ENCODE results near the gene FAM124A.
"Not testable (repeated sequence)": the region's sequence is repeated elsewhere in the genome, so short reads cannot be mapped to it uniquely, and the experiment has no call there.

The FAM124A gene

DNA sequence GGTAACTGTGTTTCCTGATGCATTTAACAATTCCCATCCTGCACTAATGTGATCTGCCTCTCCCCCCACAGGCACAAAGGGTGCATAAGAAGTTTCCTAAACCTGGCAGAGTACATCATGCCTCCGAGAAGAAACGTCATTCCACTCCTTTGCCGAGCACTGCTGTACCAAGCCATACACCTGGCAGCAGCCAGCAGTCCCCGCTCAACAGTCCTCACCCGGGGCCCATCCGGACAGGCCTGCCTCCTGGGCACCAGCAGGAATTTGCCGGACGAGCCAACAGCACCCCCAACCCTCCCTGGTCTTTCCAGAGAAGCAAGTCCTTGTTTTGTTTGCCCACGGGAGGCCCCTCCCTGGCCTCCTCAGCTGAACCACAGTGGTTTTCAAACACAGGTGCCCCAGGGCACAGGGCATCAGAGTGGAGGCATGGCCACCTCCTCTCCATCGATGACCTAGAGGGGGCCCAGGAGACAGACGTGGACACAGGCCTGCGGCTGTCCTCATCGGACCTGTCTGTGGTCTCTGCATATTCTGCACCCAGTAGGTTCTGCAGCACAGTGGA is 58.3 kb downstream of the FAM124A start:
- H2AFZ ChIP-seq (ENCODE audit: low read depth, low read length) = no peak overlapping the region
- TF ChIP-seq CTCF (IDR thresholded peaks at IDR 0.05; ENCODE audit: low read depth, low read length) (no peak), EZH2phosphoT487 (IDR thresholded peaks at IDR 0.05; ENCODE audit: low read depth) (no peak)
- no peak overlapping the region for H3K9ac ChIP-seq (ENCODE audit: low read length)
- H3K4me1 ChIP-seq (ENCODE audit: low read length) = peaks cover 7% of the 10 kb centered on the region
- no peak overlapping the region for H3K27ac ChIP-seq (ENCODE audit: low read length)
- H3K27me3 ChIP-seq (ENCODE audit: low read depth, low read length) = no peaks in the 10 kb centered on the region
- no peaks in the 10 kb centered on the region for H3K9me3 ChIP-seq (ENCODE audit: insufficient read depth, low read length)
- no peaks in the 10 kb centered on the region for H3K36me3 ChIP-seq (replicated peaks; ENCODE audit: low read depth, low read length)
- H3K4me3 ChIP-seq (ENCODE audit: low read length) = no peak overlapping the region
- no peak overlapping the region for H3K4me2 ChIP-seq (ENCODE audit: low read length)
- H4K20me1 ChIP-seq (ENCODE audit: insufficient read depth, low read length) = no peaks in the 10 kb centered on the region
- no peaks in the 10 kb centered on the region for H3K79me2 ChIP-seq (ENCODE audit: low read length)

DNA sequence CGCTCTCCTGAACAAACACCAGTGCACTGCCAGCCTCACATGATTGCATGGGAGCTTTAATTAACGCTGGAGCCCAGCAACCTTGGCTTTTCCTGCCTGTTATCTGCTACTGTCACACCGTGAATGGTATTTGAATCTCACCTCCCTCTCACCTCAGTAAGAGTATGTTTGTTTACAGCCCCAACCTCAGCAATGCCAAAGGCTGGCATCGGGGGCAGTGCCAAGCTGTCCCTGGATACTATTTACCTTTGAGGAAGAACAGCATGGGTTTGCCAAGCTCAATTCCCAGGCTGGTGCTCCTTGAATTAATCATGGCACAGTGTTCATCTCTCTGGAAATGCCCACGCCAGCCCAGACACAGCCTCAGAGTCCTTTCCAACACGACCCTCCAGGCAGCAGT is 60.1 kb downstream of the FAM124A start:
- no peak overlapping the region for H3K4me3 ChIP-seq (ENCODE audit: low read length)
- no peak overlapping the region for H2AFZ ChIP-seq (ENCODE audit: low read depth, low read length)
- H4K20me1 ChIP-seq (ENCODE audit: insufficient read depth, low read length) = no peaks in the 10 kb centered on the region
- no peak overlapping the region for H3K9ac ChIP-seq (ENCODE audit: low read length)
- H3K4me1 ChIP-seq (ENCODE audit: low read length) = no peaks in the 10 kb centered on the region
- no peak overlapping the region for H3K4me2 ChIP-seq (ENCODE audit: low read length)
- H3K36me3 ChIP-seq (replicated peaks; ENCODE audit: low read depth, low read length) = no peaks in the 10 kb centered on the region
- H3K27ac ChIP-seq (ENCODE audit: low read length) = no peak overlapping the region
- no peaks in the 10 kb centered on the region for H3K9me3 ChIP-seq (ENCODE audit: insufficient read depth, low read length)
- TF ChIP-seq CTCF (IDR thresholded peaks at IDR 0.05; ENCODE audit: low read depth, low read length) = no peak
- TF ChIP-seq EZH2phosphoT487 (IDR thresholded peaks at IDR 0.05; ENCODE audit: low read depth) = no peak
- H3K79me2 ChIP-seq (ENCODE audit: low read length) = no peaks in the 10 kb centered on the region
- H3K27me3 ChIP-seq (ENCODE audit: low read depth, low read length) = no peaks in the 10 kb centered on the region

DNA sequence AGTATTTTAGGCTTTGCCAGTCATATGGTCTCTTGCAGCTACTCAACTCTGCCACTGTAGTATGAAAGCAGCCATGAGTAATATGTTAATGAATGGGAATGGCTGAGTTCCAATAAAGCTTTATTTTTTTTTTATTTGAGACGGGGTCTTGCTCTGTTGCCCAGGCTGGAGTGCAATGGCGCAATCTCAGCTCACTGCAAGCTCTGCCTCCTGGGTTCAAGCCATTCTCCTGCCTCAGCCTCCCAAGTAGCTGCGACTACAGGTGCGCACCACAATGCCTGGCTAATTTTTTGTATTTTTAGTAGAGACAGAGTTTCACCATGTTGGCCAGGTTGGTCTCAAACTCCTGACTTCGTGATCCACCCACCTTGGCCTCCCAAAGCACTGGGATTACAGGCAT is 60.7 kb downstream of the FAM124A start:
- not testable (repeated sequence) for H3K4me1 ChIP-seq (ENCODE audit: low read length); H2AFZ ChIP-seq (ENCODE audit: low read depth, low read length); H3K9me3 ChIP-seq (ENCODE audit: insufficient read depth, low read length); H3K27ac ChIP-seq (ENCODE audit: low read length); H4K20me1 ChIP-seq (ENCODE audit: insufficient read depth, low read length); H3K27me3 ChIP-seq (ENCODE audit: low read depth, low read length); H3K9ac ChIP-seq (ENCODE audit: low read length); H3K4me3 ChIP-seq (ENCODE audit: low read length); H3K79me2 ChIP-seq (ENCODE audit: low read length); H3K4me2 ChIP-seq (ENCODE audit: low read length); H3K36me3 ChIP-seq (replicated peaks; ENCODE audit: low read depth, low read length)

DNA sequence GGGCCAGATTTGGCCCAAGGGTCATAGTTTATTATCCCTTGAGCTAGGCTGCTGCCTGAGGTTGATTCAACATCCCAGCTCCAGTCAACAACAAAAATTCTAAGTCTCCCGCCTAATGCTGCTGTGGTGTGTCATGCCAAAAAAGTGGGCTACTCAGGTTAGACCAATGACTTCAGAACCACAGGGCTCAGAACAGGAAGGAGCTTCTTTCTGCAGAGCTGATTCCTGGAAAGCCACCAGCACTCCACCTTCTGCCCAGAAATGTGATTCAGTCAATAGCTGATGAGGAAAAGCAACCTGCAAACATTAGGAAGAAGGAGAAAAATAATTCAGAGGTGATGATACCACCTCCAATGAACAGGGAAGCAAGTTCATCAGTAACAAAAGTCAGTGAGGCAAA is 61.2 kb downstream of the FAM124A start:
- no peaks in the 10 kb centered on the region for H3K27me3 ChIP-seq (ENCODE audit: low read depth, low read length)
- H3K9me3 ChIP-seq (ENCODE audit: insufficient read depth, low read length) = no peaks in the 10 kb centered on the region
- H4K20me1 ChIP-seq (ENCODE audit: insufficient read depth, low read length) = no peaks in the 10 kb centered on the region
- H3K9ac ChIP-seq (ENCODE audit: low read length) = no peak overlapping the region
- no peaks in the 10 kb centered on the region for H3K79me2 ChIP-seq (ENCODE audit: low read length)
- TF ChIP-seq CTCF (IDR thresholded peaks at IDR 0.05; ENCODE audit: low read depth, low read length) = no peak
- no peaks in the 10 kb centered on the region for H3K4me1 ChIP-seq (ENCODE audit: low read length)
- H3K27ac ChIP-seq (ENCODE audit: low read length) = no peak overlapping the region
- H2AFZ ChIP-seq (ENCODE audit: low read depth, low read length) = no peak overlapping the region
- no peaks in the 10 kb centered on the region for H3K36me3 ChIP-seq (replicated peaks; ENCODE audit: low read depth, low read length)
- no peak overlapping the region for H3K4me2 ChIP-seq (ENCODE audit: low read length)
- H3K4me3 ChIP-seq (ENCODE audit: low read length) = no peak overlapping the region

GRCh38 chr13:51284339-51284738 is 62.1 kb downstream of the FAM124A start:
- Histone ChIP-seq H3K4me1 (ENCODE audit: low read length) (no peaks in the 10 kb centered on the region), H4K20me1 (ENCODE audit: insufficient read depth, low read length) (no peaks in the 10 kb centered on the region), H3K79me2 (ENCODE audit: low read length) (no peaks in the 10 kb centered on the region), H3K27ac (ENCODE audit: low read length) (no peak overlapping the region), H3K4me3 (ENCODE audit: low read length) (no peak overlapping the region), H3K27me3 (ENCODE audit: low read depth, low read length) (no peaks in the 10 kb centered on the region), H2AFZ (ENCODE audit: low read depth, low read length) (no peak overlapping the region), H3K36me3 (replicated peaks; ENCODE audit: low read depth, low read length) (no peaks in the 10 kb centered on the region), H3K4me2 (ENCODE audit: low read length) (no peak overlapping the region), H3K9me3 (ENCODE audit: insufficient read depth, low read length) (no peaks in the 10 kb centered on the region), H3K9ac (ENCODE audit: low read length) (no peak overlapping the region)
- TF ChIP-seq CTCF (IDR thresholded peaks at IDR 0.05; ENCODE audit: low read depth, low read length) (peak; percentile 34), EZH2phosphoT487 (IDR thresholded peaks at IDR 0.05; ENCODE audit: low read depth) (no peak)

Measured in OCI-LY3 (cell line).